MM.1S (cell line): ENCODE results near the gene CLPTM1.

Source experiments
- DNase-seq: peaks from one replicate; pipeline ENCODE4 v3.0.0-alpha.2; 2015
- H2AFZ ChIP-seq: fragments of 300-600 bp; sonication (generic); 2 replicates; pipeline ENCODE4 v1.6.0; 2016; ENCODE audit warnings: antibody characterized with exemption, low read length
- H3F3A ChIP-seq: fragments of 300-600 bp; sonication (generic); 2 replicates; pipeline ENCODE4 v1.6.1; 2016; ENCODE audit warnings: mild to moderate bottlenecking, antibody characterized with exemption, low read length, moderate library complexity, mixed read lengths; ENCODE audit not compliant: insufficient read depth
- H3K27ac ChIP-seq: fragments of 300-600 bp; sonication (generic); 2 replicates; pipeline ENCODE4 v1.5.1; 2016; ENCODE audit warnings: mild to moderate bottlenecking, low read length
- H3K27me3 ChIP-seq: fragments of 300-600 bp; sonication (generic); replicated peaks from 2 replicates; pipeline ENCODE4 v1.6.0; 2016; ENCODE audit warnings: low read length; ENCODE audit not compliant: insufficient read depth
- H3K36me3 ChIP-seq: fragments of 300-600 bp; sonication (generic); replicated peaks from 2 replicates; pipeline ENCODE4 v1.6.1; 2016; ENCODE audit warnings: mild to moderate bottlenecking, low read length, mixed read lengths; ENCODE audit not compliant: insufficient read depth
- H3K4me1 ChIP-seq: fragments of 300-600 bp; sonication (generic); 2 replicates; pipeline ENCODE4 v1.6.1; 2016; ENCODE audit warnings: low read length, mixed read lengths
- H3K4me2 ChIP-seq: fragments of 300-600 bp; sonication (generic); 2 replicates; pipeline ENCODE4 v1.6.0; 2016; ENCODE audit warnings: low read depth, low read length
- H3K4me3 ChIP-seq: fragments of 300-600 bp; sonication (generic); 2 replicates; pipeline ENCODE4 v1.5.1; 2016; ENCODE audit warnings: low read length, mixed read lengths
- H3K79me2 ChIP-seq: fragments of 300-600 bp; sonication (generic); 2 replicates; pipeline ENCODE4 v1.6.1; 2016; ENCODE audit warnings: mixed run types, low read length, mixed read lengths
- H3K9ac ChIP-seq: fragments of 300-600 bp; sonication (generic); 2 replicates; pipeline ENCODE4 v1.6.1; 2016; ENCODE audit warnings: low read length, mixed read lengths
- H3K9me2 ChIP-seq: fragments of 300-600 bp; sonication (generic); replicated peaks from 2 replicates; pipeline ENCODE4 v1.6.1; 2016; ENCODE audit warnings: mild to moderate bottlenecking, low read length, mixed read lengths; ENCODE audit not compliant: insufficient read depth
- H3K9me3 ChIP-seq: fragments of 300-600 bp; sonication (generic); replicated peaks from 2 replicates; pipeline ENCODE4 v1.6.1; 2016; ENCODE audit warnings: mild to moderate bottlenecking, low read length, mixed read lengths; ENCODE audit not compliant: insufficient read depth
- H4K20me1 ChIP-seq: fragments of 300-600 bp; sonication (generic); 2 replicates; pipeline ENCODE4 v1.6.1; 2016; ENCODE audit warnings: mild to moderate bottlenecking, low read length, moderate library complexity, mixed read lengths; ENCODE audit not compliant: insufficient read depth
- CTCF ChIP-seq: fragments of 300-600 bp; sonication (generic); IDR thresholded peaks from 2 replicates; pipeline ENCODE4 v1.5.1; 2016; ENCODE audit warnings: antibody characterized with exemption, low read length, mixed read lengths
- EZH2 ChIP-seq: fragments of 300-600 bp; sonication (generic); optimal IDR thresholded peaks from 2 replicates; pipeline ENCODE3; 2017; ENCODE audit warnings: low read depth, mild to moderate bottlenecking, antibody characterized with exemption, low read length, mixed read lengths
- EZH2phosphoT487 ChIP-seq: fragments of 300-600 bp; sonication (generic); IDR thresholded peaks from 2 replicates; pipeline ENCODE4 v1.6.1; 2018; ENCODE audit warnings: antibody characterized with exemption, low read length

CLPTM1 gene, protein sequence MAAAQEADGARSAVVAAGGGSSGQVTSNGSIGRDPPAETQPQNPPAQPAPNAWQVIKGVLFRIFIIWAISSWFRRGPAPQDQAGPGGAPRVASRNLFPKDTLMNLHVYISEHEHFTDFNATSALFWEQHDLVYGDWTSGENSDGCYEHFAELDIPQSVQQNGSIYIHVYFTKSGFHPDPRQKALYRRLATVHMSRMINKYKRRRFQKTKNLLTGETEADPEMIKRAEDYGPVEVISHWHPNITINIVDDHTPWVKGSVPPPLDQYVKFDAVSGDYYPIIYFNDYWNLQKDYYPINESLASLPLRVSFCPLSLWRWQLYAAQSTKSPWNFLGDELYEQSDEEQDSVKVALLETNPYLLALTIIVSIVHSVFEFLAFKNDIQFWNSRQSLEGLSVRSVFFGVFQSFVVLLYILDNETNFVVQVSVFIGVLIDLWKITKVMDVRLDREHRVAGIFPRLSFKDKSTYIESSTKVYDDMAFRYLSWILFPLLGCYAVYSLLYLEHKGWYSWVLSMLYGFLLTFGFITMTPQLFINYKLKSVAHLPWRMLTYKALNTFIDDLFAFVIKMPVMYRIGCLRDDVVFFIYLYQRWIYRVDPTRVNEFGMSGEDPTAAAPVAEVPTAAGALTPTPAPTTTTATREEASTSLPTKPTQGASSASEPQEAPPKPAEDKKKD

DNA sequence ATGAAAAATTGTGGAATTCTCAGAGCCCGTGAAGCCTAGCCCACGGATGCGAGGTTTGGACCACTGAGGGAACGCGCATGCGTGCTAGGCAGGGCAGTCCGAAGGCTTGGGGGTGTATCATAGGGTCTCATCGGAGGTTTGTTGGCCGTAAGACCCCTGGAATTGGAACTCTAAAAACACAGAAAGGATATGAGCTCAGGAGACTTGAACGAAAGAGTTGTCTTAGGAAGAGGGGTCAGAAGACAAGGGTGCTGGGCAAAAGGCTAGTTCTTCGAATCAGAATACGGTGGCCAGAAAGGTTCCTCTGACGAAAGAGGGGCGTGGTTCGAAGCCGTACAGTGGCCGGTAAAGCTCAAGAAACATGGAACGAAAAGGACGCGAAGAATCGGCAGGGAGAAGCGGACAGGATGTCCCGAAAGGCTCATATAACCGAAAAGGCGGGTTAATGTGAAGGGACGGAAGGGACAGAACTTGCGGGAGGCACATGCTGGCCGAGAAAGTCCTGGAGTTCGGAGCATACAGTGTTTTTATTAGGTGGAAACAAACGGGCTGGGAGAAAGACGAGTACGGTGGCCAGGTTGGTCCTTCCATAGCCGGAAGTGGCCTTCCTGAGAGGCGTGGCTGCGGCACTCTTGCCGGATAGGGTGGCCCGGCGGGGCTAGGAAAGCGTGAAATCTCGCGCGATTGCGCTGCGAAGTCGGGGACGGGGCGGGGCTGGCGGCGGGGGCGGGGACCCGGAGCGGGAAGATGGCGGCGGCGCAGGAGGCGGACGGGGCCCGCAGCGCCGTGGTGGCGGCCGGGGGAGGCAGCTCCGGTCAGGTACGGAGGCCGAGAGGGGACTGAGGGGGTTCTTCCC lies at the start of gene CLPTM1:
Gene CLPTM1, plus strand, starts transcription at position 732 of the 856 bp plus-strand sequence. Its CDS starts 16 bp downstream, at position 748.
- Histone ChIP-seq H3F3A (peaks cover 5% of the 10 kb centered on the region), H3K27me3 (no peaks in the 10 kb centered on the region), H3K27ac (peak within 1 kb of the TSS; percentile 87), H3K9me2 (no peaks in the 10 kb centered on the region), H3K4me2 (peak within 1 kb of the TSS; percentile 86), H2AFZ (peak within 1 kb of the TSS; percentile 92), H3K36me3 (no peaks in the 10 kb centered on the region), H3K79me2 (peaks cover 60% of the 10 kb centered on the region), H3K4me3 (peak within 1 kb of the TSS; percentile 94), H3K9ac (peak within 1 kb of the TSS; percentile 83), H4K20me1 (no peaks in the 10 kb centered on the region; the same call in 1 of the 2 replicates), H3K4me1 (peaks cover 20% of the 10 kb centered on the region), H3K9me3 (no peaks in the 10 kb centered on the region)
- TF ChIP-seq EZH2 (no peak), CTCF (no peak), EZH2phosphoT487 (no peak)
- DNase-seq, result peak; percentile 98

GRCh38 chr19:44905437-44906160 lies 49.6 kb upstream of the CLPTM1 start, which contains the start of gene APOE:
Gene APOE (plus strand): TSS chr19:44905796. CDS start chr19:44906625, 829 bp downstream.
- Histone ChIP-seq H3F3A (0 out of 2 replicates have a peak, but pooled peaks cover 2% of the 10 kb centered on the region), H3K4me2 (peak within 1 kb of the TSS; percentile 30; the same call in 1 of the 2 replicates), H3K9me2 (no peaks in the 10 kb centered on the region), H3K36me3 (no peaks in the 10 kb centered on the region), H3K27ac (no peak within 1 kb of the TSS), H3K79me2 (no peaks in the 10 kb centered on the region), H4K20me1 (no peaks in the 10 kb centered on the region), H2AFZ (no peak within 1 kb of the TSS), H3K4me3 (no peak within 1 kb of the TSS), H3K9ac (no peak within 1 kb of the TSS), H3K4me1 (no peaks in the 10 kb centered on the region), H3K27me3 (peaks cover 31% of the 10 kb centered on the region), H3K9me3 (no peaks in the 10 kb centered on the region)
- no peak for DNase-seq
- TF ChIP-seq CTCF, result no peak
- TF ChIP-seq EZH2phosphoT487, result no peak
- no peak for TF ChIP-seq EZH2

- no peak overlapping the region for H3K4me3 ChIP-seq
- H3K27ac ChIP-seq, result no peak overlapping the region
- H3K36me3 ChIP-seq, result no peaks in the 10 kb centered on the region
- H3K9me2 ChIP-seq, result no peaks in the 10 kb centered on the region
- H4K20me1 ChIP-seq, result no peaks in the 10 kb centered on the region
- no peak overlapping the region for H3K9ac ChIP-seq
- no peak for DNase-seq
- TF ChIP-seq EZH2 (no peak), EZH2phosphoT487 (no peak), CTCF (no peak)
- H3K4me2 ChIP-seq, result no peak overlapping the region
- H3K79me2 ChIP-seq, result no peaks in the 10 kb centered on the region
- 0 out of 2 replicates have a peak, but pooled peaks cover 2% of the 10 kb centered on the region for H3F3A ChIP-seq
- H2AFZ ChIP-seq, result no peak overlapping the region
- no peaks in the 10 kb centered on the region for H3K9me3 ChIP-seq
- peaks cover 50% of the 10 kb centered on the region for H3K27me3 ChIP-seq
- no peaks in the 10 kb centered on the region for H3K4me1 ChIP-seq
These were observed 47.6 kb upstream of the CLPTM1 start for GRCh38 chr19:44907613-44908012.
